ENCODE data around the gene UTP11.

Gene UTP11

GRCh38 chr1:38068220-38068979 lies 55.9 kb downstream of the UTP11 start:
- no peak for DNase-seq (ENCODE audit: low read depth in 2 of 2, low spot score in 1 of 2)

GRCh38 chr1:38068980-38069340 lies 56.4 kb downstream of the UTP11 start:
- no peak for DNase-seq (ENCODE audit: low read depth in 2 of 2, low spot score in 1 of 2)

- DNase-seq (ENCODE audit: low read depth in 2 of 2, low spot score in 1 of 2) = no peak
Measured at GRCh38 chr1:38071312-38072256, 59.0 kb downstream of the UTP11 start.

- DNase-seq (ENCODE audit: low read depth in 2 of 2, low spot score in 1 of 2) = no peak
Measured at GRCh38 chr1:38072858-38073257, 60.3 kb downstream of the UTP11 start.

GRCh38 chr1:38073534-38074301 lies 61.2 kb downstream of the UTP11 start:
- DNase-seq (ENCODE audit: low read depth in 2 of 2, low spot score in 1 of 2) = no peak

GRCh38 chr1:38074302-38074677 lies 61.8 kb downstream of the UTP11 start:
- DNase-seq (ENCODE audit: low read depth in 2 of 2, low spot score in 1 of 2) = no peak

Measured in stimulated activated CD8-positive, alpha-beta memory T cell treated with anti-CD3 and anti-CD28 coated beads, Interleukin-4, amount 100 ng/mL, for 4 hours (primary cell).